GM18511 (cell line): ENCODE measurements around the gene CCND1.

ENCODE experiments used
- ATAC-seq: cut with Tn5 transposase; IDR thresholded peaks from one replicate; pipeline ENCODE4 v1.9.1; 2021; ENCODE audit warnings: mild to moderate bottlenecking, moderate library complexity; ENCODE audit not compliant: unreplicated experiment

Gene CCND1

GRCh38 chr11:69640260-69640994 lies 529 bp upstream of the CCND1 start:
- no peak for ATAC-seq

DNA sequence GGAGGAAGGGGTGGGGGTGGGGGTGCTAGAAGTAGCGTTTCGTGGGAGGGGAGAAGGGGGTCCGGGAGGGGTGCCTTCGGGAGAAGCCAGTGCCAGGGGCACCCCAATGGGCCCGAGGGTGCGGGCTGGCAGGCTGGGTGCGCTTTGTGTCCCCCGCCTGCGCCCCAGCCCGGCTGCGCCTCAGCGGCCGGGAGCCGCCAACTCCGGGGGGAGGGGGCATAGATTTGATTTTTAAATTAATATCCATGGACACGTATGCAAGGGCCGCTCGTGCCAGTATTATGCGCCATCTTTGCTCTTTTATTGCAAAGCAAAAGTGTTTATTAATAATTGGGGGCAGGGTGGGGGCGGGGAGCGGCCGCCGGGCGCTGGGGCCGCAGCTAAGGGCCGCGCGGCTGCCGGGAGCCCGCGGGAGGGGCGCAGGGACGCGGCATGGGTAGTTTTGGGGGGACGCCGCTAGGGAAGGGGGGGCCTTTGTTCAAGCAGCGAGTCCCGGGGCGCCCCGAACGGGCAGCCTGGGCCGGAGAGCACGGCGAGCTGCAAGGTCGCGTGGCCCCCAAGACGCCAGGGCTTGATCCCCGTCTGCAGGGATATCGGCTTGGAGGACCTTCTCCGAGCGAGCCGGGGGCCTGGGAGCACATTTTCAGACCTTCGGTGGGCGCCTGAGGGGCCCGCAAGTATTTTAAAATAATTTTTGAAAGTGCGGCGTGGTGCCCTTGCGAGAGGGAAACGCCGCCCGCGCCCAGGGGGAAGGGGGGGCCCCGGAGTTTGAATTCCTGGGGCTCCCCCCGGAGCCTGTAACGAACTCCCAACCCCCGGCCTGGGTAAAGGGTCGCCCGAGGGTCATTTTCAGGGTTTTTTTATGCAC lies 959 bp downstream of the CCND1 start:
- no peak for ATAC-seq

- ATAC-seq = no peak
Measured at GRCh38 chr11:69642549-69642912, 1.6 kb downstream of the CCND1 start.

DNA sequence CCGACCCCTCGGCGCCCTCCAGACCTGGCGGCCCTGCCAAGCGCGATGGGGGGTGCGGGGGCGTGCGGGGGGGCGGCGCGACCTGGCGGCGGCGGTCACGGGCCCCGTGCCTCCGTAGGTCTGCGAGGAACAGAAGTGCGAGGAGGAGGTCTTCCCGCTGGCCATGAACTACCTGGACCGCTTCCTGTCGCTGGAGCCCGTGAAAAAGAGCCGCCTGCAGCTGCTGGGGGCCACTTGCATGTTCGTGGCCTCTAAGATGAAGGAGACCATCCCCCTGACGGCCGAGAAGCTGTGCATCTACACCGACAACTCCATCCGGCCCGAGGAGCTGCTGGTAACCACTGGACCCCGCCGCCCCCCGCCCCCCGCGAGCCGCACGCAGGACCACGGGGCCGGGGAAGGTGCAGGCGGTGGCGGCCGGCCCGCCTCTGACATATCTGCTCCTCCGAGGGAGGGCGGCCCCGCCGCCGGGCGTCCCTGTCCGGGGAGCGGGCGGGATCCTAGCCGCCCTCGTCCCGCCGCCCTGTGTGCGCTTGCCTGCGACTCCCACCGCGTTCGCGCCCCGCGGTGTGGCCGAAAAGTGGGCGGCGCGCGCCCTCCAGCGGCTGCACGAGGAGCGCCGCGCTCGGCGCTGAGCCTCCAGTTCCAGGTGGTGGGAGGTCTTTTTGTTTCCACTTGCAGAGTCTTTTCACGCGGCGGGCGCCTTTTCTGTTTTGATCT lies 2.1 kb downstream of the CCND1 start:
- ATAC-seq = peak; percentile 54

GRCh38 chr11:69643646-69644045 lies 2.7 kb downstream of the CCND1 start:
- ATAC-seq = no peak

GRCh38 chr11:69644071-69644961 lies 3.4 kb downstream of the CCND1 start:
- ATAC-seq = no peak

GRCh38 chr11:69644962-69645675 lies 4.2 kb downstream of the CCND1 start:
- no peak for ATAC-seq

DNA sequence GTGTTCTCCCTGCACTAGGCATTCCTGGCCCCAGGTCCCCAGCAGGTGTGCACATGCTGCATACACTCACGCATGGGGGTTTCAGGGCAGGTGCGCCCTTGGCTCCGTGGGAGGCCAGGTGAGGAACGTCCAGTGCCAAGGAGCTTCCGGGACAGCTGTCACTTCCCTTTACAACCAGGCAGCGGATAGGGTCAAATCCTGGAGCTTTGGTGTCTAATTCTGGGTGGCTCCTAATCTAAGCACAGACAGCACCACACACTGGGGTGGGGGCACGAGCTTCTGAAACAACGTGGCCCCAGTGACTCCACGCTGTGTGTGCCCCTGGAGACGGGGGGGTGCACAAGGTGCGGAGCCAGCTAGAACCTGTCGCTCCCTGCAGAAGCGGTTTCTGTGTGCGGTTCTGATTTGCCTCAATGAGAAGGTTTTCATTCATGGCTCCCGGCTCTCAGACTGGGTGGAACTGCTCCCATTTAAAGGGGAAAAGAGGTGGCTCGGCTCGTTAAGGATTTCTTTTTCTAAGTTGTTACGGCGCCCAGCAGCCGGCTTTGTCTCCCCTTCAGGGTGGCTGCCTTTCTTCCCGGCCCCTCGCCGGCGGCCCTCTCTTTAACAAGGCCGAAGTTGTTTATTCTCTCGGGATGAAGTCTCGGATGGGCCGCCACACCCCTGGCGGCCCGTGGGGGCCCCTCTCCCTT lies 5.0 kb downstream of the CCND1 start:
- no peak for ATAC-seq

- ATAC-seq = no peak
Measured at GRCh38 chr11:69646493-69647389, 5.8 kb downstream of the CCND1 start.

GRCh38 chr11:69647390-69647748 lies 6.4 kb downstream of the CCND1 start:
- ATAC-seq = no peak

DNA sequence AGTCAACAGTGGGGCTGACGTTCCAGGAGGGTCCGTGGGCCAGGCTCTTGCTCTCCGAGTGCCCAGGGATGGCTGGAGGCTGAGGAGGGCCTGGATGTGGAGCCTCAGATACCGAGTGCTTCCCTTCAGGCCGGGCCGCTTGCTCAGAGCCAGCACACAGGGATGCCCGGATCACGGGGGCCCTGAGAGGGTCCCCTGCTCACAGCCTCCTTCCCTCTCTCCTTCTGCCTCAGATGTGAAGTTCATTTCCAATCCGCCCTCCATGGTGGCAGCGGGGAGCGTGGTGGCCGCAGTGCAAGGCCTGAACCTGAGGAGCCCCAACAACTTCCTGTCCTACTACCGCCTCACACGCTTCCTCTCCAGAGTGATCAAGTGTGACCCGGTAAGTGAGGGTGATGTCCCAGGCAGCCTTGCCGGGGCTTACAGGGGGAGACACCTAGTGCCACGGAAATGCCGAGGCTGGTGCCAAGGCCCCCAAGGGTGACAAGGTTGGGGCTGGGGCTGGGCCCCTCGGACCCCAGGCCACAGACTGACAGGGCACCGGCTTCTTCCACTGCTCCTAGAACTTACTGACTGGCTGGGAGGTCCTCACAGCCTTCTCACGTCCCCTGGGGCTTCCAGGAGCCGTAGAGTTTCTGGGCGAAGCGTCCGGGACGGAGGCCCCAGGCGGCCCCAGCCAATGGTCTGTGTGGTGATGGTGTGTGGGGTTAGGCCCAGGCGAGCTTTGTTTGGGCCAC lies 7.0 kb downstream of the CCND1 start:
- ATAC-seq = no peak

DNA sequence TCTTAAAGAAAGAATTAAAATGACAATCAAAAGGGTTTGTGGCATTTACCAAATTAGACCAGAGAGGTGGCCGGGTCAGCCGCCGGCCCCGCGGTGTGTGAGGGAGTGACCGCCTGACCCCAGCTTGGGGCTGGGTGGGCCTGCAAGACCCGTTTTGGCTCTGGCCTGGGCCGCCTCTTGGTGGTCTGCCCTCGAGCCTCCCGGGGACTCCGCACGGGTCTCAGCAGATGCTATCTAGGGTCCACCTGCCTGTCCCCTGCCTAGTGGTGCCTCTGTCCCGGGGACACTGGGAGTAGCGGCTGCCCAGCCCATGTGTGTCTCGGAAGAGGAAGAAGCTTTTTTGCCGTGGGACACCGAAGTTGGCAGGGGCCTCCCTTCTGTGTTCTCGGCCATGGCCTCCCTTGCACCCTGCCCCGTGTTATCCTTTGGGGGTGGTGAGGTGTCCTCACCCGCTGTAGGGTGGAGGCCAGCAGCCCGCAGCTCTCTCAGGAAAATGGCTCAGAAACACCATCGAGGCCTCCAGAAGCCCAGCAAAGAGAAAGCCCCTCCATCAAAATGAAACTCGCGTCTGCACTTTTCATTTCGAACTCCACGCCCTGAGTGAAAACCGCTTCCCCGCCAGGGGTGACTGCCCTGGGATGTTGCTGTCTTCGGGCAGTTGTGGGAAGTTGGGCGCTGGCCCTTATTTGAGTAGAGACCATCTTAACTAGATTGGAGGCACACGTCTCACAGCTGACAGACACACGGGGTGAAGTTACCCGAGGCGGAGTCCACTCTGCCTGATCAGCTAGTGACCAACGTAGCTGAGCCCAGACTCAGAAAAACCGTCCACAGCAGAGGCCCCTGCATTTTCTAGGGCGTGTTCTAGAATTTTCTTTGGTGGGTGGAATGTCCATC lies 8.0 kb downstream of the CCND1 start:
- ATAC-seq = no peak

DNA sequence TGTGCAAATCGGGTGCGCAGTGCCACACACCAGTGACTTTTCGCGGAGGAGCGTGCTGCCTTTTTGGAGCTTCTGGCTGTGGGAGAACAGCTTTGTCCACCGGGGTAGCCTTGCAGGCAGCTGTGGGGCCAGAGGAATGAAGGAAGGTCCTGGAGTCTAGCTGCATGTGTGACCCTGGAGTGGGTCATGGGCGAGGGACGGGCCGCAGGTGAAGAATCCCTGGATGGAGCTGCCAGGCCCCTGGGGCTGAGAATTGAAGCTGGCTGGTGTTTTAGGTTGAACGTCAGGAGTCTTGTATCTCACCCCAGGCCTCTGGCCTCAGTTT lies 8.6 kb downstream of the CCND1 start:
- no peak for ATAC-seq

DNA sequence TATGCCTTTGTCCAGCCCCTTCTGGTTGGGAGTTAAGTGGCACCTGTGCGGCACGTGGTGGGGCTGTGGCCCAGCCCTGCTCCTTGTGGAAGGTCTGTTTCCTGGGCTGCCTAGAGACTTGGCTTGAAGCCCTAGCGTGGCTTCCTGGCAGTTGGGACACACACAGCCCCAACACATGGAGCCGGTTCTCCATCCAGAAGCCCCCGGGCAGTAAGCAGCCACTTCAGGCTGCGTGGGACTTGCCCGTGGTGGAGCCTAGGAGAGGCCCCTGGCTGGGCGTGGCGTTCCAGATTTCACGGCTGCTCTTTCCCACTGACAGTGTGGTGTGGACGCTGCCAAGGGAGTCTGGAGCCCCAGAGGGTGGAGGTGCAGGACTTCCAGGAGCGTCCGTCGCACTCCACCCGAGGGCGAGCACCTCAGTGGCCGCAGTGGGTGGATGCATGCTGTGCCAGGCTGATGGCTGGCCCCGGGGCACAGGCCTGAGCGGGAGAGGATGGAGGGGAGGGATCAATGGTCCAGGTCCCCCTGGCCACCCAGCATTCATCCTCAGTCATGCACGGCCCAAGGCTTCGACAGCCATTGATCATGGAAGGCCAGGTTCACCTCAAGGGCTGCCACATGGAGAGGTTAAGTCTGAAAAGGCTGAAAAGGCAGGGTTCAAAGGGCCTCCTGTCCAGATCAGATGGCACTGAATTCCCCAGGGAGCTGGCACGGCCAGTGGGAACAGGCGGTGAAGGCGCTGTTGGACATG lies 9.3 kb downstream of the CCND1 start:
- ATAC-seq = no peak

- no peak for ATAC-seq
Measured at GRCh38 chr11:69650832-69651344, 9.9 kb downstream of the CCND1 start.
